GM12873 (cell line): ENCODE results near the gene IQSEC2.

ENCODE experiments used
- CTCF ChIP-seq: IDR thresholded peaks from 2 replicates; pipeline ENCODE4 v1.5.1; 2012; ENCODE audit warnings: low read depth, mild to moderate bottlenecking, moderate library complexity, low read length, control low read depth; ENCODE audit not compliant: insufficient read depth; ENCODE audit errors: missing control alignments

IQSEC2 gene

GRCh38 chrX:53320543-53321229 is 39.3 kb upstream of the IQSEC2 start:
- no peak for TF ChIP-seq CTCF

DNA sequence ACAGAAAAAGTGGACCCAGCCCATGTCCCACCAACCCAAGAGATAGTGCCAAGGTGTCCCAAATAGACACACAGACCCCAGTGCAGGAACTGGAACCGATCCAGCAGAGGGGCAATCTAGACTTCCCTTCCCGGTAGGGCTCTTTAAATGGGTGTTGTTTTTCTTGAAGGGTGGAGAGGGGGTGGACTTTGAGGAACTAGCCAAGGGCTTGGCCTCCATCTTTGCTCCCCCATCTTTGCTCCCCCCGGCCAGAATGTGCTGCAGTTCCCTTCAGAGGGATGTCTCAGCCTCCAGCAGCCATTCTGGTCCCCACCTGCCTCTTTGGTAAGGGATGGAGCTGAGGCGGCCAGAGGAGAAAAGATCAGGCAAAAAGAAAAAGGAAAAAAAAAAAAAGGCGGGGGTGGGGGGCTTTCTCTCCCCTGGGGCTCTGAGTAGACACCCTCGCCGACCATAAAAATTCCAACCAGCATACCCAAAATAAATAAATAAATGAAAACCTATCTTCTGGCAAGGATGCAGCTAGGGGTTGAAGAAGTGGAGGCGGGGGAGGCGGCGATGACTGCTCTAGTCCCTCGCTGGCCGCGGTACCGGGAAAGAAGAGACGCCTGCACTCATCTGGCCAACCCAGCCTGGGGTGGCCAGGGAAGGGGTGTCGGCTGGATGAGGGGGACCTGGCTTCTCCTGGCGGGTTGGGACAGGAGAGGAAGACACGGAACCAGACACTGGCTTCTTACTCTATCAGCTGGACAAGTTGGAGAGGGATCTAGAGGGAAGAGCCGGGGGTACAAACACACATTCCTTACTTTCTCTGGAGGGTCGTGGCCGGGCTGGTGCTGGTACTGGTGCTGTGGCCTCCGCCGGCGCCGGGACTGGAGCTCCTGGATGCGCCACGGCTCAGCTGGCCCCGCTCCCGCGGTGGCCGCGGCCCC is 38.5 kb upstream of the IQSEC2 start:
- TF ChIP-seq CTCF = no peak

GRCh38 chrX:53318766-53319353 is 37.5 kb upstream of the IQSEC2 start:
- no peak for TF ChIP-seq CTCF

DNA sequence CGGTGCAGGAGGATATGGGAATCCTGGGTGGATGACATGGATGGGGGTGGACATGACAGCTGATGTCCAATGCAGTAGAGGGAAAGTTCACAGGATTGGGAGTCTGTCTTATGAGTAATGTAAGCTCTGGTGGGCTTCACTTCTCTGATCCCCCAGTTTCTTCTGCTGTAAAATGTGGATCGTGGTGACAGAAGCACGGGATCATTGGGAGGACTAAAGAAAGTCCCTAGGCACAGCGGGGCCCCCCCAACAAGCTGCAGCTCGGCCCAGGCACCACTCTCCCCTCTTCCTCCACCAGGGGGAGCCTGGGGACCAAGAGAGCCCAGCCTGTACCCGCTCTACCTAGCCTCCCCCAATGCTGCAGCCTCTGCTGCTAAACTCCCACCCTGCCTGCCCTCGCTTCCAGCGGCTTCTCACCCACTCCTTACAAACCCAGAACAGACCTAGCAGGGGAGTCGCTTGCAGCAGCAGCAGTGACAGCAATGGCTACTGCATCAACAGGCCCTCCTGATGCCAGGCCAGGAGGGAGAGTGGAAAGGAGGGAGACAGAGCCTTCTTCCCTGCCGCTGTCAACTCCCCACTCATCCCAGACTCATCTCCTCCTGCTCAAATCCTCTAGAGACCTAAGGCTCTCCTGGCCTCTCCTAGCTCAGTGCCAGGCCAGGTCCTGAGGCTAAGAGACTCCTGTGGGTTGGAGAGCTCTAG is 36.1 kb upstream of the IQSEC2 start:
- TF ChIP-seq CTCF = peak; percentile 92

DNA sequence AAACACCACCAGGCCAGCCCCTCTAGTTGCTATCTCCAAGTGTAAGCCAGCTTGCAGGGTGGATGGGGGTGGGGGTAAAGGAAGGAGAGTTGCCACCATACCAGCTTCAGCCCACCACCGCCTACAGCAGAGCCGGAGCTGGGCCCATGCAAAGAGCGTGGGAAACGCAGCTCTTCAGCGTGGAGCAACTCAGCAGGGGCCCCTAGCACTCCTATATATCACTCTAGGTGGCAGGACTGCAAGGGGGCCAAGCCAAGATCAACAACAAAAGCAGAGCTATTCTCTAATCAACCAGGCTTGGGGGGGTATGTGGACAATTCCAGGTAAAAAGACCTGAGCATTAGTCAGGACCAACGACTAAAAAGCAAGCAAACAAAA is 35.5 kb upstream of the IQSEC2 start:
- TF ChIP-seq CTCF = no peak

GRCh38 chrX:53316111-53316859 is 34.9 kb upstream of the IQSEC2 start:
- TF ChIP-seq CTCF = no peak
